ENCODE measurements around the gene LTB4R2. TPM values are rescaled to one million over a fixed set of nuclear protein-coding genes. Genes with fewer than 3 reads are reported as not detected.

LTB4R2 gene
- total RNA-seq, 1 donor from 2014 or later: 9.3 TPM

GRCh38 chr14:24277606-24278321 lies 32.2 kb upstream of the LTB4R2 start:
- H3K9me3 ChIP-seq (ENCODE audit: insufficient read depth, low read depth, low read length): no peaks in the 10 kb centered on the region
- FAIRE-seq (no peak), DNase-seq (ENCODE audit: low read depth) (no peak)
- peaks cover 18% of the 10 kb centered on the region for H4K20me1 ChIP-seq (ENCODE audit: insufficient read depth, low read length)
- Mint-ChIP-seq H3K4me3 (ENCODE audit: unreplicated experiment) (no peak overlapping the region), H3K4me1 (ENCODE audit: low read depth, unreplicated experiment) (peaks cover 5% of the 10 kb centered on the region), H3K27ac (ENCODE audit: unreplicated experiment) (no peak overlapping the region), H3K9me3 (ENCODE audit: unreplicated experiment) (no peaks in the 10 kb centered on the region), H3K36me3 (ENCODE audit: low read depth, unreplicated experiment) (peaks cover 16% of the 10 kb centered on the region), H3K27me3 (ENCODE audit: low read depth, unreplicated experiment) (no peaks in the 10 kb centered on the region)
- no peak overlapping the region for H3K9ac ChIP-seq (ENCODE audit: low read length)
- H3K27ac ChIP-seq (ENCODE audit: low read depth, low read length): no peak overlapping the region
- no peaks in the 10 kb centered on the region for H3K36me3 ChIP-seq (ENCODE audit: insufficient read depth, low read length)
- no peak for TF ChIP-seq CTCF (IDR thresholded peaks at IDR 0.05; ENCODE audit: insufficient read depth, low read depth, low read length)
- TF ChIP-seq EZH2 (IDR thresholded peaks at IDR 0.05; ENCODE audit: insufficient read depth, low read length): no peak
- no peak overlapping the region for H3K4me2 ChIP-seq (ENCODE audit: low read length)
- no peaks in the 10 kb centered on the region for H3K4me1 ChIP-seq (ENCODE audit: insufficient read depth, low read length)
- no peak overlapping the region for H3K4me3 ChIP-seq (ENCODE audit: insufficient read depth, low read depth, low read length)
- H3K79me2 ChIP-seq (ENCODE audit: insufficient read depth, low read length): no peaks in the 10 kb centered on the region
- H2AFZ ChIP-seq (ENCODE audit: low read depth, low read length): no peak overlapping the region
- no peaks in the 10 kb centered on the region for H3K27me3 ChIP-seq (ENCODE audit: insufficient read depth, low read length)

GRCh38 chr14:24278424-24278823 lies 31.5 kb upstream of the LTB4R2 start:
- H3K27ac ChIP-seq (ENCODE audit: low read depth, low read length): no peak overlapping the region
- no peaks in the 10 kb centered on the region for H3K36me3 ChIP-seq (ENCODE audit: insufficient read depth, low read length)
- peaks cover 18% of the 10 kb centered on the region for H4K20me1 ChIP-seq (ENCODE audit: insufficient read depth, low read length)
- H3K4me3 ChIP-seq (ENCODE audit: insufficient read depth, low read depth, low read length): no peak overlapping the region
- no peak for DNase-seq (ENCODE audit: low read depth)
- no peak for TF ChIP-seq EZH2 (IDR thresholded peaks at IDR 0.05; ENCODE audit: insufficient read depth, low read length)
- no peak for TF ChIP-seq CTCF (IDR thresholded peaks at IDR 0.05; ENCODE audit: insufficient read depth, low read depth, low read length)
- H3K79me2 ChIP-seq (ENCODE audit: insufficient read depth, low read length): no peaks in the 10 kb centered on the region
- H3K4me1 ChIP-seq (ENCODE audit: insufficient read depth, low read length): no peaks in the 10 kb centered on the region
- no peak overlapping the region for H3K4me2 ChIP-seq (ENCODE audit: low read length)
- FAIRE-seq: no peak
- Mint-ChIP-seq H3K4me1 (ENCODE audit: low read depth, unreplicated experiment) (peaks cover 7% of the 10 kb centered on the region), H3K9me3 (ENCODE audit: unreplicated experiment) (no peaks in the 10 kb centered on the region), H3K4me3 (ENCODE audit: unreplicated experiment) (no peak overlapping the region), H3K27ac (ENCODE audit: unreplicated experiment) (no peak overlapping the region), H3K27me3 (ENCODE audit: low read depth, unreplicated experiment) (no peaks in the 10 kb centered on the region), H3K36me3 (ENCODE audit: low read depth, unreplicated experiment) (peaks cover 16% of the 10 kb centered on the region)
- no peaks in the 10 kb centered on the region for H3K27me3 ChIP-seq (ENCODE audit: insufficient read depth, low read length)
- no peaks in the 10 kb centered on the region for H3K9me3 ChIP-seq (ENCODE audit: insufficient read depth, low read depth, low read length)
- no peak overlapping the region for H3K9ac ChIP-seq (ENCODE audit: low read length)
- H2AFZ ChIP-seq (ENCODE audit: low read depth, low read length): no peak overlapping the region

Measured in astrocyte (in vitro differentiated cells and primary cell).